Measurements from ENCODE around the gene ENTPD5. TPM values are rescaled to one million over a fixed set of nuclear protein-coding genes. Genes with fewer than 3 reads are reported as not detected.

Gene ENTPD5
- total and polyA plus RNA-seq, 2 donors (not counting 1 experiment from before 2014, with no cell fraction given): 5.5 to 14.7 TPM

DNA sequence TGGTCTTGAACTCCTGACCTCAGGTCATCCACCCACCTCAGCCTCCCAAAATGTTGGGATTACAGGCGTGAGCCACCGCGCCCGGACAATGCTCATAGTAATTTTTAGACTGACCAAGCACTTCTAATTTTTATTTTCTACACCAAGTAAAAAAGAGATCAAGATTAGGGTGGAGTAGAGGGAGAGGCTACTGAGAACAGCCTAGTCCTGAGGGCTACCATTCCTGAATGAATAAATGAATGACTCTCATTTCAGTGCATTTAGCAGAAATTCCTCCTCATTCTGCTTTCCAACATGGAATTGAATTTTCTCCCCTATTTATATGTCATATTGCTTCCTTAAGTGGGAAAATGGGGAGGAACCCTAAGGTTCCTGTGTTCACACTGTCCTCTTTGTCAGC, 26.4 kb upstream of the ENTPD5 start:
- Histone ChIP-seq H3K4me2 (replicated peaks; ENCODE audit: low read depth, low read length, poor library complexity, severe bottlenecking) (no peak overlapping the region), H3K4me1 (ENCODE audit: control insufficient read depth in 2 of 2, insufficient read depth in 2 of 2, low read length in 2 of 2) (peaks cover 9% of the 10 kb centered on the region in 2 donors), H3K27me3 (replicated peaks in 1 of 4; ENCODE audit: control extremely low read depth in 1 of 4, control insufficient read depth in 3 of 4, insufficient read depth in 4 of 4, low read length in 3 of 4) (no peaks in the 10 kb centered on the region), H3K79me2 (ENCODE audit: control insufficient read depth, insufficient read depth, low read length) (no peaks in the 10 kb centered on the region), H3K9ac (ENCODE audit: low read length) (no peak overlapping the region), H3K9me3 (ENCODE audit: control extremely low read depth in 1 of 3, control insufficient read depth in 2 of 3, insufficient read depth in 1 of 3, low read length in 2 of 3) (no peaks in the 10 kb centered on the region), H3K4me3 (ENCODE audit: control extremely low read depth in 1 of 5, extremely low read depth in 1 of 5, insufficient read depth in 1 of 5, low read depth in 2 of 5, low read length in 4 of 5) (no peak overlapping the region), H3K27ac (ENCODE audit: low read length in 2 of 2) (no peak overlapping the region), H2AFZ (ENCODE audit: insufficient read depth, low read depth, low read length, poor library complexity, severe bottlenecking) (no peak overlapping the region), H4K20me1 (ENCODE audit: control insufficient read depth, insufficient read depth, low read length, poor library complexity, severe bottlenecking) (no peaks in the 10 kb centered on the region), H3K36me3 (replicated peaks in 1 of 2; ENCODE audit: control extremely low read depth in 1 of 2, control insufficient read depth in 1 of 2, extremely low read depth in 1 of 2, insufficient read depth in 2 of 2, low read length in 1 of 2) (no peaks in the 10 kb centered on the region)
- ChIA-PET CTCF (no interaction called here), POLR2A (no interaction called here)
- TF ChIP-seq, protein P1, sequence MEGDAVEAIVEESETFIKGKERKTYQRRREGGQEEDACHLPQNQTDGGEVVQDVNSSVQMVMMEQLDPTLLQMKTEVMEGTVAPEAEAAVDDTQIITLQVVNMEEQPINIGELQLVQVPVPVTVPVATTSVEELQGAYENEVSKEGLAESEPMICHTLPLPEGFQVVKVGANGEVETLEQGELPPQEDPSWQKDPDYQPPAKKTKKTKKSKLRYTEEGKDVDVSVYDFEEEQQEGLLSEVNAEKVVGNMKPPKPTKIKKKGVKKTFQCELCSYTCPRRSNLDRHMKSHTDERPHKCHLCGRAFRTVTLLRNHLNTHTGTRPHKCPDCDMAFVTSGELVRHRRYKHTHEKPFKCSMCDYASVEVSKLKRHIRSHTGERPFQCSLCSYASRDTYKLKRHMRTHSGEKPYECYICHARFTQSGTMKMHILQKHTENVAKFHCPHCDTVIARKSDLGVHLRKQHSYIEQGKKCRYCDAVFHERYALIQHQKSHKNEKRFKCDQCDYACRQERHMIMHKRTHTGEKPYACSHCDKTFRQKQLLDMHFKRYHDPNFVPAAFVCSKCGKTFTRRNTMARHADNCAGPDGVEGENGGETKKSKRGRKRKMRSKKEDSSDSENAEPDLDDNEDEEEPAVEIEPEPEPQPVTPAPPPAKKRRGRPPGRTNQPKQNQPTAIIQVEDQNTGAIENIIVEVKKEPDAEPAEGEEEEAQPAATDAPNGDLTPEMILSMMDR (IDR thresholded peaks at IDR 0.05): no peak
- no peak for TF ChIP-seq EZH2 (IDR thresholded peaks at IDR 0.05; ENCODE audit: borderline replicate concordance, insufficient read depth, low read depth, low read length, poor library complexity, severe bottlenecking)
- Mint-ChIP-seq H3K4me3 (no peak overlapping the region), H3K27ac (no peak overlapping the region), H3K4me1 (peaks cover 10% of the 10 kb centered on the region), H3K27me3 (no peaks in the 10 kb centered on the region), H3K9me3 (ENCODE audit: insufficient read depth) (no peaks in the 10 kb centered on the region)
- WGBS (ENCODE audit: insufficient coverage): no CpG with 5 or more reads among the region's 4 CpGs
- DNase-seq (no peak), ATAC-seq (ENCODE audit: low read depth) (no peak)
- intact Hi-C loops (cut with micrococcal nuclease): no loop called here

DNA sequence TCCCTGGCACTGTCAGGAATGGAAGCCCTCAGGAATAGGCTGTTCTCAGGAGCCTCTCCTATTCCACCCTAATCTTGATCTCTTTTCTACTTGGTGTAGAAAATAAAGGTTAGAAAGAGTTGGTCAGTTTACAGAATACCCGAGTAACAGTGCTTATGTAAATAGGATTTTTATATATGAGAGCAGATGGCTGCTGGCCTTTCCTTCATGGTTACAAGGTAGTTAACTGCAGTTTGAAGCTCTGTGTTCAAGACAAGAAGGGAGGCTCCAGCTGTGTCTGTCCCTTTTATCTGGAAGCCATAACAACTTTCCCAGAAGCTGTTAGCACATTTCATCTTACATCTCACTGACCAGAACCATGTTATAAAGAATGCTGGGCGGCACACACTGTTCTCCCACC, 23.2 kb upstream of the ENTPD5 start:
- CTCF ChIA-PET: no interaction called here
- 94% methylated on average over 2 of the region's 2 CpGs for WGBS (ENCODE audit: insufficient coverage)
- no peak overlapping the region for H2AFZ ChIP-seq (ENCODE audit: insufficient read depth, low read depth, low read length, poor library complexity, severe bottlenecking)
- no peak overlapping the region for H3K4me3 ChIP-seq (ENCODE audit: control extremely low read depth in 1 of 5, extremely low read depth in 1 of 5, insufficient read depth in 1 of 5, low read depth in 2 of 5, low read length in 4 of 5)
- no peaks in the 10 kb centered on the region for H3K9me3 ChIP-seq (ENCODE audit: control extremely low read depth in 1 of 3, control insufficient read depth in 2 of 3, insufficient read depth in 1 of 3, low read length in 2 of 3)
- POLR2A ChIA-PET: interaction anchor here (0.7 kb wide), 1 partner anchor 41 kb away, joined by 6 read pairs; no protein-coding TSS in a partner anchor
- H3K27me3 Mint-ChIP-seq: no peaks in the 10 kb centered on the region
- no peak overlapping the region for H3K9ac ChIP-seq (ENCODE audit: low read length)
- H3K4me1 Mint-ChIP-seq: no peaks in the 10 kb centered on the region
- no peaks in the 10 kb centered on the region for H3K27me3 ChIP-seq (replicated peaks in 1 of 4; ENCODE audit: control extremely low read depth in 1 of 4, control insufficient read depth in 3 of 4, insufficient read depth in 4 of 4, low read length in 3 of 4)
- DNase-seq: no peak
- no peaks in the 10 kb centered on the region for H3K79me2 ChIP-seq (ENCODE audit: control insufficient read depth, insufficient read depth, low read length)
- H4K20me1 ChIP-seq (ENCODE audit: control insufficient read depth, insufficient read depth, low read length, poor library complexity, severe bottlenecking): no peaks in the 10 kb centered on the region
- intact Hi-C loops (cut with micrococcal nuclease): no loop called here
- H3K27ac ChIP-seq (ENCODE audit: low read length in 2 of 2): no peak overlapping the region
- H3K36me3 ChIP-seq (replicated peaks in 1 of 2; ENCODE audit: control extremely low read depth in 1 of 2, control insufficient read depth in 1 of 2, extremely low read depth in 1 of 2, insufficient read depth in 2 of 2, low read length in 1 of 2): no peaks in the 10 kb centered on the region
- no peaks in the 10 kb centered on the region for H3K4me1 ChIP-seq (ENCODE audit: control insufficient read depth in 2 of 2, insufficient read depth in 2 of 2, low read length in 2 of 2)
- no peak for ATAC-seq (ENCODE audit: low read depth)
- H3K27ac Mint-ChIP-seq: no peak overlapping the region
- no peak overlapping the region for H3K4me2 ChIP-seq (replicated peaks; ENCODE audit: low read depth, low read length, poor library complexity, severe bottlenecking)
- H3K4me3 Mint-ChIP-seq: no peak overlapping the region
- H3K9me3 Mint-ChIP-seq (ENCODE audit: insufficient read depth): no peaks in the 10 kb centered on the region
- TF ChIP-seq, protein P1 (IDR thresholded peaks at IDR 0.05): no peak
- no peak for TF ChIP-seq EZH2 (IDR thresholded peaks at IDR 0.05; ENCODE audit: borderline replicate concordance, insufficient read depth, low read depth, low read length, poor library complexity, severe bottlenecking)

Measured in B cell (primary cell).